Measurements from ENCODE around the gene HACD1. TPM values are rescaled to one million over a fixed set of nuclear protein-coding genes. Genes with fewer than 3 reads are reported as not detected.

The HACD1 gene
- total RNA-seq, 1 donor from 2014 or later = 77.4 TPM

DNA sequence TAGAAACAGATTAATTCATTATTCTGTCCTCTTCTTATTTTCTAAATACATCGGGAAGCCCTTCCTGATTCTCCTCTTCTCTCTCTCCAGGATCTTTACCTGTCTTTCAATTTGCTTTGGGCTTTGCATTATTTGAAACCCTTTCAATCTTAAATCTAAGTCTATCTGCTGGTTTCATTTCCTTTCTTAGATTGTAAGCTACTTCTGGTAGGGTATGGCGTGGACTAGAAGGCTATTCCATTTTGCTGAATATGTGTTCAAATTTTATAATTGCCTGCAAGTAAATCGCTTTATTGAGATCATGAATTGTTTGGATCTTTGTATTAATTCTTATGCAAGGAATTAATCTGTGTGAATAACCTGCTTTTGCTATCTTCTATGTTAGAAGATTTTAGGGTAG is 37.8 kb upstream of the HACD1 start:
- TF ChIP-seq, protein P1, sequence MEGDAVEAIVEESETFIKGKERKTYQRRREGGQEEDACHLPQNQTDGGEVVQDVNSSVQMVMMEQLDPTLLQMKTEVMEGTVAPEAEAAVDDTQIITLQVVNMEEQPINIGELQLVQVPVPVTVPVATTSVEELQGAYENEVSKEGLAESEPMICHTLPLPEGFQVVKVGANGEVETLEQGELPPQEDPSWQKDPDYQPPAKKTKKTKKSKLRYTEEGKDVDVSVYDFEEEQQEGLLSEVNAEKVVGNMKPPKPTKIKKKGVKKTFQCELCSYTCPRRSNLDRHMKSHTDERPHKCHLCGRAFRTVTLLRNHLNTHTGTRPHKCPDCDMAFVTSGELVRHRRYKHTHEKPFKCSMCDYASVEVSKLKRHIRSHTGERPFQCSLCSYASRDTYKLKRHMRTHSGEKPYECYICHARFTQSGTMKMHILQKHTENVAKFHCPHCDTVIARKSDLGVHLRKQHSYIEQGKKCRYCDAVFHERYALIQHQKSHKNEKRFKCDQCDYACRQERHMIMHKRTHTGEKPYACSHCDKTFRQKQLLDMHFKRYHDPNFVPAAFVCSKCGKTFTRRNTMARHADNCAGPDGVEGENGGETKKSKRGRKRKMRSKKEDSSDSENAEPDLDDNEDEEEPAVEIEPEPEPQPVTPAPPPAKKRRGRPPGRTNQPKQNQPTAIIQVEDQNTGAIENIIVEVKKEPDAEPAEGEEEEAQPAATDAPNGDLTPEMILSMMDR (IDR thresholded peaks at IDR 0.05) = no peak
- peaks cover 69% of the 10 kb centered on the region for H3K4me1 Mint-ChIP-seq (ENCODE audit: low read depth)
- H3K27ac Mint-ChIP-seq (ENCODE audit: unreplicated experiment) = no peak overlapping the region
- H3K27me3 Mint-ChIP-seq (ENCODE audit: low read depth) = no peaks in the 10 kb centered on the region
- no peak overlapping the region for H3K4me3 Mint-ChIP-seq (ENCODE audit: unreplicated experiment)
- H3K36me3 Mint-ChIP-seq (ENCODE audit: low read depth) = peaks cover 6% of the 10 kb centered on the region
- peaks cover 21% of the 10 kb centered on the region for H3K9me3 Mint-ChIP-seq (ENCODE audit: low read depth)
- DNase-seq (ENCODE audit: low spot score) = no peak

DNA sequence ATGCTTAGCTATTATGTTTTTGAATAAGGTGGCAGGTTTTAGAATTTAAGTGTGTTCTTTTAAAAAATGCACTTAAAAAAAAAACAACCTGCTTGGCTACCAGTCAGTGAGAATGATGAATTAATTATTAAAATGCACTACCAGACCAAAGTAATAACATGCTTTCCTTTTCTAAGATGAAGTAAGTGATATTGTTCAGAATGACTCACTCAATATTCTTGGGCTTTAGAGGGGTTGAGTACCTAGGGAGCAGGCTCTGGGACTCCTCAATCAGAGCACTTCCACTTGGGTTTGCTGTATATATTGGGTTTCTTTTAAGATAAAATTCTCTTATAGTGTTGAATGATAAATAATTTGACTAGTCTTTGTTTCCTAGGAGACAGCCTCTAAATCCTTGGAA is 35.4 kb upstream of the HACD1 start:
- Mint-ChIP-seq H3K36me3 (ENCODE audit: low read depth) (peaks cover 4% of the 10 kb centered on the region), H3K4me1 (ENCODE audit: low read depth) (peaks cover 80% of the 10 kb centered on the region), H3K9me3 (ENCODE audit: low read depth) (peaks cover 9% of the 10 kb centered on the region), H3K27ac (ENCODE audit: unreplicated experiment) (peak overlapping the region; percentile 94), H3K27me3 (ENCODE audit: low read depth) (no peaks in the 10 kb centered on the region), H3K4me3 (ENCODE audit: unreplicated experiment) (no peak overlapping the region)
- TF ChIP-seq, protein P1 (IDR thresholded peaks at IDR 0.05) = no peak
- DNase-seq (ENCODE audit: low spot score) = no peak

DNA sequence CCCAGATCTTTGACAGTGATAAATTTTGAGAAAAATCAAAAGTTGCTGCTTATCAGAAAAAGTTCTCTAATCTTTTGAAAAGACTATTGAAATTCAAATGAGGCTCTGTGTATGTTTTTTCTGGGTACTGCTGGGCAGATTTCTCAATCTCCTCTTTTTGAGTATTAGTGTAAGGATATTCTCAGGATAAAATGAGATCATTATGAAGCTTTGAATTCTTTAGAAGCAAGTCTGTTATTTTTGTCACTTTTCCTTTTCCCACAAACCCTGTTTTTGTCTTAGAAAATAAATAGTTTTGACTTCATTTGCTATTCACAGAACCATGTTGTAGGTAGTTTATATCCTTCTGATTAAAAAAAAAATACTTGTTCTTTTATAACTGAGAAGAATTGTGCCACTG is 34.7 kb upstream of the HACD1 start:
- H3K9me3 Mint-ChIP-seq (ENCODE audit: low read depth) = peaks cover 4% of the 10 kb centered on the region
- no peaks in the 10 kb centered on the region for H3K27me3 Mint-ChIP-seq (ENCODE audit: low read depth)
- H3K4me1 Mint-ChIP-seq (ENCODE audit: low read depth) = peaks cover 82% of the 10 kb centered on the region
- TF ChIP-seq, protein P1 (IDR thresholded peaks at IDR 0.05) = no peak
- H3K4me3 Mint-ChIP-seq (ENCODE audit: unreplicated experiment) = peak overlapping the region; percentile 8
- DNase-seq (ENCODE audit: low spot score) = no peak
- peaks cover 3% of the 10 kb centered on the region for H3K36me3 Mint-ChIP-seq (ENCODE audit: low read depth)
- peak overlapping the region; percentile 94 for H3K27ac Mint-ChIP-seq (ENCODE audit: unreplicated experiment)

DNA sequence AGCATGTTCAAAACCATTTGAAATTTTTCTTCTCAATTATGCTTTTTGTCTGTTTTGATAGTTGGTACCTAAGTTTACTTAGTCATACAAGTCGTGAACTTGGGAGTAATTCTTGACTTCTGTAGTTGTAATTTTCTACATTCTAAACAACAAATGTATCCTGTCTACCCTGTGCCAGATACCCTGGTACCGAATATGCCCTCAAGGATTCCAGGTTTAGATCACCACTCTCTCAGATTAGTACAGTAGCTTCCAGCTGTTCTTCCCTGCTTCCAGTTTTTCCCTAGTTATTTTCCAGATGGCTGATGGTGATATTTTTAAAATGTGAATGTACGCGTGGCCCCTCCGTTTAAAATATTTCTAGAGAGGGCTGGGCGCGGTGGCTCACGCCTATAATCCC is 33.2 kb upstream of the HACD1 start:
- Mint-ChIP-seq H3K4me1 (ENCODE audit: low read depth) (peaks cover 80% of the 10 kb centered on the region), H3K4me3 (ENCODE audit: unreplicated experiment) (peak overlapping the region; percentile 52), H3K27me3 (ENCODE audit: low read depth) (no peaks in the 10 kb centered on the region), H3K36me3 (ENCODE audit: low read depth) (peaks cover 1% of the 10 kb centered on the region), H3K27ac (ENCODE audit: unreplicated experiment) (peak overlapping the region; percentile 94), H3K9me3 (ENCODE audit: low read depth) (no peaks in the 10 kb centered on the region)
- TF ChIP-seq, protein P1 (IDR thresholded peaks at IDR 0.05) = no peak
- no peak for DNase-seq (ENCODE audit: low spot score)

DNA sequence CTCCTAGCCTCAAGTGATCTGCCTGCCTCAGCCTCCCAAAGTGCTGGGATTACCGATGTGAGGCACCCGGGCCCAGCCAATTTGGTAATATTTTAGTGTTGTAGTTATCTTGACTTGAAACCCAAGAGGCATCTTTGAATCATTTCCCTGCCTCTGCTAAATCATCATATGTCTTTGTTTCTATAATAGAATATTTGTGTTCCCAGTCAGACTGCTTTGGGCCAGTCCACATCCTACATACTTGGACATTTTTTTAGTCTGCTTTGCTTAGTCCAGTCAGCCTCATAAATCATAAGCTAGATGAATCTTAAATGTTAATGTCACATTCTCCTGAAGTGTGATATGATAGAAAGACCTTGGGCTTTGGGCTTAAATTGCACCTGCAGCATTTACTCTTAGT is 32.7 kb upstream of the HACD1 start:
- Mint-ChIP-seq H3K4me1 (ENCODE audit: low read depth) (peaks cover 80% of the 10 kb centered on the region), H3K9me3 (ENCODE audit: low read depth) (no peaks in the 10 kb centered on the region), H3K36me3 (ENCODE audit: low read depth) (peaks cover 1% of the 10 kb centered on the region), H3K4me3 (ENCODE audit: unreplicated experiment) (peak overlapping the region; percentile 16), H3K27me3 (ENCODE audit: low read depth) (no peaks in the 10 kb centered on the region), H3K27ac (ENCODE audit: unreplicated experiment) (peak overlapping the region; percentile 94)
- TF ChIP-seq, protein P1 (IDR thresholded peaks at IDR 0.05) = no peak
- DNase-seq (ENCODE audit: low spot score) = no peak

Measured in chondrocyte (in vitro differentiated cells).